NCI-H226 (cell line): Measurements from ENCODE around the gene SLC15A5.

Source experiments
- DNase-seq: peaks from one replicate; pipeline ENCODE4 v3.0.0-alpha.2; 2015

Gene SLC15A5

DNA sequence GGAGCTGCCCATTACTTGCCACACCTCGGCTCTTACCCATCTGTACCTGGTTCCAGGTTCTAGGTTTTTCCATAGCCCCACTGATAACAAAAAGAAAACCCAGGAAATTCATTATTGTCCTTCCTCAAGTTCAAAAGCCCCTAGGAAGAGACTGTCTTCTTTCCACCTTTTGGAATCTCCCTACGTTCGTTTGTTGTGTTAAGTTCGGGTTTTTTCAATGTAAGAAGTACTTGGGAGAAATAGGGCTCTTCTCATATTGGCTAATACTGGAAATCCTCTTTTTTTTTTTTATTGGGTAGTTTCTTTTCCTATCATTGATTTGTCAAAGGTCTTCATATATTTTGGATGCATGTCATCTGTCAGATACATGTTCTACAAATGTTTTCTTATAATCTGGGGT is 17.3 kb downstream of the SLC15A5 start:
- DNase-seq: no peak

DNA sequence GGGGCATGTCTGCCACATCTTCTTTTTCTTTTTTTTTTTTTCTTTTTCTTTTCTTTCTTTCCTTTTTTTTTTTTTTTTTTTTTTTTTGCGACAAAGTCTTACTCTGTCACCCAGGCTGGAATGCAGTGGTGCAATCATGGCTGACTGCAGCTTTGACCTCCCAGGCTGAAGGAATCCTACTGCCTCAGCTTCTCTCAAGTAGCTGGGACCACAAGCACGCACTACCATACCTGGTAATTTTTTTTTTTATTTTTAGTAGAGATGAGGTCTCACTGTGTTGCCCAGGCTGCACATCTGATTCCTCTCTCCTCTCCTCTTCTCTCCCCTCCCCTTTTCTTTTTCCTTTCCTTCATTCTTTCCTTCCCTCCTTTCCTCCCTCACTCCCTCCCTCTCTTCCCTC is 18.5 kb downstream of the SLC15A5 start:
- DNase-seq: no peak

DNA sequence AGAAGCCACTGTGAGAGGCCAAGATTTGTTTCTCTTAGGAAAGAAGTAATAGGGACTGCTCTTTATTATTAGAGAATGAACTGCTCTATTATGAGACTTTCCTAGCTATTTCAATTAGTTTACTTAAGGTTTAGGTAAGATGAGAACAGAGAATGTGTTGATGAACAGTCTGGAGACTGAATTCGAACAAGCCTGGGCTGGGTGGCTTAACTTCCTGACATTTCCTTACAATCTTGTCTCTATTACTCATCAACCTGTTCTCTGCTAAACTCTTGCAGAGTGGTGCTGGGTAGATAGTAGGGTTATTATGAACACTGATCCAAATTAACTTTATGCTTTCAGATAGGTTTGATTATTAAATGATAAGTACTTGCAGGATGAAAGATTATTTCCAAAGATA is 31.2 kb downstream of the SLC15A5 start:
- no peak for DNase-seq

DNA sequence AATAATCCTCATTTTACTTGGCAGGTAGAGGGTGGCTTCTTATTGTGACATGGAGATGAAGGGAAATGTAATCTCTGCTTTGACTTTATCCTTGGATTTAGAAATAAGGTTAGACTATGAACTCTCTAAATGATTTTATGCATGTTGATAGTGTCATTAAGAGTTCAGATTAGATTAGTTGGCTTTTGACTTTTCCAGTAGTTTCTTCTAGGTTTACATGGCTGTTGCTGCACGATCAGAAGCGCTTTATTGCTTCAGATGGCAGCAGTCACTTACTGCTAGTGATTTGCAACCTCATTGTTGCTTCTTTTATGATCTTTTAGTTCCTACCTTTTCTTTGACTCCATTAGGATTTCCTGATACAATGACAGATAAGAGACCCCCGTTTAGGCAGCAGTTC is 32.3 kb downstream of the SLC15A5 start:
- no peak for DNase-seq

DNA sequence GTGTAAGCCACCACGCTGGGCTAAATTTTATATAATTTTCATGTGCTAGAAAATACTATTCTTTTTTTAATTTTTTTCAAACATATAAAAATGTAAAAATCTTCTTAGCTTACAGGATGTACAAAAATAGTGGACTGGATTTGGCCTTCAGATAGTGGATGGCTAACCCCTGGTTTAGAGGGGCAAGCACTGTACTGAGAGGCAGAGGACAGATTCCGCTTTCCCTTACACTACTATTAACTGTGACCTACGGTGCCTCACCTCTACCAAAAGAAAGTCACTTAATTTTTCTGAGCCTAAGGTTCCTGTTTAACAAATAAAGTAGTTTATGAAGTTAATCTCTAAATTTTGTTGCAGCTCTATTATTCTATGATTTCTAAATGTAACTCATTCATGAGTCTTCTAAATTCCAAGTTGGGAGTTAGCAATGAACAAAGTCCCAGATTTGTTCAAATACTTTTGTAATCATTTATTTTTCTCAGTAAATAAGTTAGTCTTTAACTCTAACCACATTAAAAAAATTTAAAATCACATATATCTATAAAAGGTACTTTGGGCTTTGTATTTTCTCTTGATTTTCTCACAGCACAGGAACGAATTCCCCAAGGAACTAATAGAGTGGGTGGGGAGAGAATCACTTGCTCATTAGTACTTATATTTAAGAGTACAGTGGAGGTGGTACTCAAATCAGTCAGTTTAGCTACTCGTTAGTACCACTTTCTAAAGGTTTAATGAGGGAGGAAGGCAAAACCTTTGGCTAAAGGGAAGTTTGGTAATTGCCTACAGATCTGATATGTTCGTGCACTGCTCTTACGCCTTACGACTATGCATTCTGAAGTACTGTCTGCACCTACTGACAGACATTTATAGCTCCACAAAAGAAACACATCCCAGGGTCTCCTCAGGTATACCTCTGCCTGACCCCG is 33.7 kb downstream of the SLC15A5 start:
- no peak for DNase-seq

DNA sequence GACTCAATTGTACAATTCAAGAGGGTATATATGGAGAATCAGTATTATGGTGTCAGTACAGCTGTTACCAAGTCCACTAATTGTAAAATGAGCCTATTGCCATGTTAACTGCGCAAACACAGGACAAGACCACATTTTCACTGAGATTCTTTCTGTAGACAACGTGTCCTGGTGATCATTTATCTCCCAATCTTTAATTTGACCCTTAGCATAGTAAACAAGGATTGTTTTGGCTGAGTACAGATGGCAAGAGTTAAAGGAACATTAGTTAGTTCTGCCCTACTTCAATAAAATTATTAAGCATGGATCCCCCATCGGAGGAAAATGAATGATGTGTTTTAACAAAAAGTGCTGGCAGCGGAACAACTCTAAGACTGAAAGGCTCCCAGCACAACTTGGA is 36.1 kb downstream of the SLC15A5 start:
- no peak for DNase-seq

DNA sequence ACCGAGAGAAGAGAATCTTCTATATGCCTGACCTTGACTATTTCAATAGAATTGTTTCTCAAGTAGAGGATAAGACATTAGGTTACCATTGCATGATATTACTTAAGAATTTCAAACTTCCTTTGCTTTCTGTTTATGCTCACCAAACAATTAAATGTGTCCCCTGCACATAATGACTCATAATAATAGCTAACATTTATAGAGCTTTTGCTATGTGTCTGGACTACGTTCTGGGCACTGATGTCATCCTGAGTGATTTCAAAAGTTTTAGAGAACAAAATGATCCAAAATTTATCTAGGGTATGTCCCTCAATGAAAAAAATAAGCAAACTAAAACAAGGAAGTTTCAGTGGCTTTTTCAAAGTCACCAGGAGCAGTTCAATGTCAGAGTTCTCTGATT is 38.8 kb downstream of the SLC15A5 start:
- DNase-seq: no peak

DNA sequence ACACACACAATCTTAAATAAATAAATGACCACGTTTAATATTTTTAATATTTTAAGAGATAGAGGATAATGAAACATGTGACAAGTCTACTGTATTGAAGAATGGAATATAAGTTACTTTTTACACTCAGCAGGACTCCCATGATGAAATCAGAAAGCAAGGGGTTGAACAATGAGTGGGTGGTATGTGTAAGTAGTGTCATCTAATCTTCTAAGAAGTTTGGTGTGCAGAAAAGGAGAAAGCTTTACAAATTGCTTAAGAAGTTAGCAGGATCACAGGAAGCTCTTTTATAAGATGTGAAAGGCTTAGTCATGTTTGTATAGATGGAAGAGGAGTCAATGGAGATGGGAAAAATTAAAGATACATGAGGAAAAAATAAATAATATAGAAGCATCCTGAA is 47.8 kb downstream of the SLC15A5 start:
- DNase-seq: no peak

DNA sequence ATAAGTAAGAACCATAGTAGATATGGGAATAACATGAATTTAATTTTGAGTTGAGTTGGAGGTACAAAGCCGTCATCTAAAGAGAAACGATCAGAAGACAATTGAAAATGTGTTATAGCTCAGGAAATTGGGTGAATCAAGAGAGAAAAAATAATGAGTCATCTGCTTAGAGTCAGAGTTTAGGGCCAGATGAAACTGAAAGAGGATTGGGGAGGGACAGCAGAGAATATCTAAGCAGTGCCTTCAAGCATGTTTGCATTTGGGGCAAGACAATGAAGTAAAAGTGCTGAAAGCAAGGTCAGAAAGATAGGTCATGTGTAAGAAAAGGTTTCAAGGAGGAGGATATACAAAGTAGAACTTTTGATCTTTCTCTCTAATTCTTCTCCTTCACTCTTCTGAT is 49.4 kb downstream of the SLC15A5 start:
- DNase-seq: no peak

DNA sequence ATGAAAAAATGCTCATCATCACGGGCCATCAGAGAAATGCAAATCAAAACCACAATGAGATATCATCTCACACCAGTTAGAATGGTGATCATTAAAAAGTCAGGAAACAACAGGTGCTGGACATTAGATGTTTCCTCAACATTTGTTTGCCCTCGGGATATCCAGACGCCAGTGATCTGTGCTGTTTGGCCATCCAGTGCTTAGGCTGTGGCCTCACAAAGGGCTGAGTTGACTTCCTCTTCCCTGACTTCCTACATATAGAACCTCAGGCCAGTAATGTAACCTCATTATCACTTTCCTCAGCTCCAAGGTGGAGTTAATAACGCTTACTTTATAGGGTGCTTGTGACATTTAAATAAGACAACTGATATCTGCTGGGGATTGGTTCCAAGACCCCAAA is 51.8 kb downstream of the SLC15A5 start:
- DNase-seq: no peak

DNA sequence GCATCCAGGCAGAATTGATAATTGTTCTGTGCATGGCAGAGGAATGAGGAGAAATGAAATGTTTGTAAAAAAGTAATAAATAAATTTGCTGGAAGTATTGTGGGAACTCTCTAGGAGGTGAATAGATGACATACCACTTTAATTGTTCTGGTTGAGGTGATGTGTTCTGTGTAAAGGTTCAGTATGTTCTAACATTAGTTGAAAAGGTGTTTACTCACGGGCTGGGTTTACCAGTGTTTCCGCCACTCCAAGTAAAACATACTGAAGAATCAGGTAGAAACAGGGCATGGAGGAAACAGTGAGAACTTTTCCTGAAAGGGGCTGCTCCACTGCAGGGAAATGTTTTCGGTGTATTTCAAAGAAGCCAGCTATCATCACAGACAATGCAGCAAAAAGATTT is 53.3 kb downstream of the SLC15A5 start:
- DNase-seq: no peak

DNA sequence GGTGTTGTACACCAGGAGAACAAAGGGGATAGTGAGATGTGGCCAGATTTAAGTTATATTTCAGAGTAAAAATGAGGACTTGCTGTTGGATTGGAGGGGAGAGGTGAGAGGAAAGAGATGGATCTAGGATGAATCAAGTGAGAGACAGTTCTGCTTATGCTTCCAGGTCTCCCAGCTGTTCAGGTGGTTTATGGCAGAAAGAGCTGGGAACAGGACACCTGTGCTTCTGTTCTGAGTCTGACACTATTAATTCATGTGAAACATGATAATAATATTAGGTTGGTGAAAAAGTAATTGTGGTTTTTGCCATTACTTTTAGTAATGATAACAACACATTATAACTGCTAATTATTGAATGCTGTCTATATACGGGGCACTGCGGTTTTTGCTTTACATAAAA is 55.7 kb downstream of the SLC15A5 start:
- no peak for DNase-seq

DNA sequence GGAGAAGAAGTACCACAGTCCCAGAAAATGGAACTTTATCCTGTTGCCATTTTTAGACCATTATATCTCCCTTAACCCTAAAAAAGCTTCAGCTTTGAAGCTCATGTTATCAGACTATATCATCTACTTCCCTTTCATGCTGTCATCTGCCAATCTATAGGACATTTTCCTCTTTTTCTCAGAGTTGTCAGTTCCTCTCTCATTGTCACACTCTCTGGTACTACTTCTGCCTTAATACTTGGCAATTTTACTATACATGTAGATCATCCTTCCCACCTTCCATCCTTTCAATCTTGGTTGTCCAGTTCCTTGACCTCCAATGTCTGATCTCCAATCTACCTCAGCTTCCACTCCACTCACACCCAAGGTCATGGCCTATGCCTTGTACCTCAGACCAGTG is 57.4 kb downstream of the SLC15A5 start:
- DNase-seq: no peak

DNA sequence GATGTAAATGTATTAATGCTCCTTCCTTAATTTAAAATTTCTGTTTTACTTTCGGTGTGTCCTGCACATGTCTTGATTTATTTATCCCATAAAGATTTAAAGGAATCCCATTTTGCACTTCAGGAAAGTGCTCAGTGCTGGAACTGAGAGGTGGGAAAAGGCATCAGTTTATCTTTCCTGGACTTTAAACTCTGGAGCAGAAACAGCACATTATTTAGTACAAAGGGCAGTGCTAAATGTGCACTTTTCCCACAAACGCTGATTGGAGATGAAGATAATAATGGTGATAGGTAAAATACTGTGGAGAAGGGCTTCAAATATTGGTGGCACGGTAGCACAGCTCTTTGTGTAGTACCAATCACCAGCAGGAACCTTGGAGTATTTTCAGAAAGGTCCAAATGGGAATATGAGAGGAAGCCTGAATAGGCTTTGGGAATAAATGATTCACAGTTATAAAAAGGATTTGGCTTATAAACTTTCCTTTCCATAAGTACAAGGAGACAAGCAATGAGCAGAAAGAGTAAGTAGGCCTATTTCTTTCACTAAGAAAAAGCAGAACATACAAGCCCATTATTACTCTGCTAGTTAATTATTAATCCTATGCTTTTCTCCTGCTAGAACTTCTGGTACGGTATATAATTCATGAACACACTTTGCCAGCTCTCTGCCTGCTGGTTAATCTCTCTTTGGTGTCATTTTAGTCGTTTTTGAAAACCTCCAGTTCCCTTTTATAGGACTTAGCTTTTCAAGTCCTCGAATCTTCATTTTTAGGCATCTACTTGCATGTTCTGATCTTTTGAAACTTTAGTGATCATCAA is 58.3 kb downstream of the SLC15A5 start:
- DNase-seq: no peak

DNA sequence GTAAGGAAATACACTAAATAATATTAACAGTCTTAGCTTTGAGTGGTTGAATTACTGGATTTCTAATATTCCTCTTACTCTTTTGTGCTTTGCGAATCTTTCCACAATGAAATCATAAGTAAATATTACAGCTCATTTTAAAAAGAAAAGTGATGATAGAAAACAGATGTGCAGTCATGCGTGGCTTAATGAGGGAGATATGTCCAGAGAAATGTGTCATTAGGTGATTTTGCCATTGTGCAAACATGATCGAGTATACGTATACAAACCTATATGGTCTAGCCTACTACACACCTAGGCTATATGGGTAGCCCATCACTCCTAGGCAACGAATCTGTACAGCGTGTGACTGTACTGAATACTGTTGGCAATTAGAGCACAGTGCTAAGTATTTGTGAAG is 59.3 kb downstream of the SLC15A5 start:
- no peak for DNase-seq

DNA sequence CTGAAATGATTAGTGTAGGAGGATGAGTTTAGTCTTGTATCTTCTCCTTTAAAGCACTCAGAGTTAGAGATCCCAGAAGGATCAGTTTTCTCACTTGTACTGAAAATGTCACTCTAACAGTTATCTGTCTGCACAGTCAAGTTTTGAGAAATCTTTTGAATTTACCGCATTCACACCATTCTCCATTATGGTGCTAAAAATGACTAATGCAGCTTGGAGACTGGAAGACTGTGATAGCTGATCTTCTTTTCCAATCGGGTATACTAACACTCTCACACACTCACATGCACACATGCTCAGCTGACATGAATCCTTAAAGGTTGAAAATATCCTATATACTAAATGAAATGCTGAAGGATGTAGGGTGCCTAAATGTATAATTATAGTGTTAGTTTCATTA is 65.8 kb downstream of the SLC15A5 start:
- no peak for DNase-seq

DNA sequence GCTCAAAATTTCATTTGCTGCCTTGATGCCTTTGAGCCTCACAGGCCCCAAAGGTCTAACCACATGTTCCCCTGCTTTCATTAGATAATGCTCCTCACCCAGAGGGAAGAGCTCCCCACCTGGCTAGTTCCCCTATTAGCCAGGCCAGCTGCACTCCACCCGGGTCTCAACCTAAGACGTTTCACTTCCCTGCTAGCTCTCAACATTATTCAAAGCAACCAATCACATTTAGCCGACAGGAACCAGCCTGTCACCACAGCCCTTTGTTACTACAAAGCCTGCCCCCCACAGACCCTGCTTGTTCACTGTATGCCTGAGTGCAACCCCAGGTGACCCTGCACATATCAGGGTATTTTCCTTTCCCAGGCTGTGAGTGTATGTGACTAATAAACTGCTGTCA is 78.6 kb downstream of the SLC15A5 start:
- no peak for DNase-seq

DNA sequence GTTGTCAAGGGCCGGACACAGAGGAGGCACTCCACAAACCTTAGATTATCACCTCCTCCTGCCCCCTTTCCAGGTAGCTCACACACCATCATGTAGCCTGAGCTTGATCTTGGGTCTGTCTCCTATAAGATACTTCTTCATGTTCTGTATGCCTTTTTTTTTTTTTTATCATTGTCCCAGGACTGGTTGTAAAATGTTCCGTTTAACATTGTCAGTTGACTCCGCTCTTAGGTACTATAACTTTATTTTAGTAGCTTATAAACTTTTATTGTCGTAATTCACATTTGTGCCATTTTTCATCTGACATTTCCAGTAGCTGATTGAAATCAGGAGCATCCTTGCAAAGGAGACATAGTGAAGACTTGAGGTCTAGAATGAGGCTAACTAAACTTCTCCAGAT is 79.9 kb downstream of the SLC15A5 start:
- DNase-seq: no peak

DNA sequence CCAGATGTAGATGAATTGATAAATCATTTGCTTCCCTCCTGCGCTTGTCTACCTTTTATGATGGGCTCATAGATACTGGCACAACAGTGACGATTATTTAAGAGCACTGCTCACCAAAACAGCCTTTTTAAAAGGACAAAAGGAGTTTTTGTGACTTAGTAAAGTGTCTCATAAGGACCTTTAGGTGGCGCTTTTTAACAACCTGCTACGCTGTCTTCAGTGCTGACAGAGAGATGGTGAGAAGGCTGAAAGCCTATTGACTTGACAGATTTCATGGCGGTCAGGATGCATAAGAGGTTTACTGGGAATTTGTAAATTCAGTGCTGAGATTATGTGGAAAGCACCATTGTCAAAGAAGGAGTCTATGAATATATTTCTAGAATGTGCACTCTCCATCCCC is 87.6 kb downstream of the SLC15A5 start:
- DNase-seq: no peak

DNA sequence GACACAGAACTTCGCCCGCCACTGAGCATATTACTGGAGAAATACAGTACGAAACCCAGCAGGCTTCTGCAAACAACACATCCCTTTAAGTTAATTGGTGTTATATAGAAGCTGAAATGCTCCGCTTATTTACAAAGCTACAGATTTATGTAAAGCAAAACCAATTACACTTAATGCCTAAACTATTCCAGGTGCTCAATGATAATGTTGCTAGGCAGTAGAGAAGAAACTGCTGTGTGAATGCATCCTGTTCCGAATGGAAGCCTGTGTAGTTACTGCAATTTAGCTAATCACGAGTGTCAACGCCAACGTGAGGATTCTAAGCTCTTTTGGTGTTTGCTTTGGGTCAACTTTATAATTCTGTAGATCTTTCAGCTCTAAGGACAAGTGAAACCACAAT is 89.8 kb downstream of the SLC15A5 start:
- DNase-seq: no peak

DNA sequence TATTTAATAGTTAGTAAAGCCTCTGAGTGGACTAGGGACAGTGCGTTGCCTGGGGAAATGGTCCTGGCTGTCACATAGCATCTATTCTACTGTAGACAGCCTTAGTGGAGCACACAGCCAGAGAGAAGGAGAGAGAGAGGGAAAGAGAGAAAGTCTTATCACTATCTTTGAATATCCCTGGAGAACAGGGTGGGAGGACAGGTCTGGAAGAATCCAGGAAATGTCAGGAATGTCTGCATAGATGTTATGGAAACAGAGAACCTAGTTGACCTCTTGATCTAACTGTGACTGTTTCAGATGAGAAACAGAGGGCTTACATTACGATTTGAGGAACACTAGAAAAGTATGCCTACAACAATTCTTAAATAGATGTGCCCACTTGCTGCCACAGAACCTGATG is 92.8 kb downstream of the SLC15A5 start:
- no peak for DNase-seq

DNA sequence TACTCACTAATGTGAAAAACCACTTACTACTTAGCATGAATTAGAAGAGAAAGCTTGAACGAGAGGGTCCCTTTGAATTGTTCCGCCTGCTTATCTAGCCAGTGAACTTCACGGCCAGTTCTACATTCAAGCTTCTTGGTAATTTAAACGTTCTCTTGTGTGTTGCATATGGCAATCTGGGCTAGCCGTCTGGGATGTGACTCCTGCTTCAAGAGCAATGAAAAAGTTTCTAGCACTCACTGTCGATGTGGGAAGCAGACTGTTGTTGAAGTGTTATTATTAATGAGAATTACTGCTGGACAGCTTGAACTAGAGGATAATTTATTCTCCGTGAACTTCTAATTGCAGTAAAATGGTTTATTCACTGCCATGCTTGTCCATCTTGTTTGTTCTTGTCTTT is 93.9 kb downstream of the SLC15A5 start:
- DNase-seq: no peak

DNA sequence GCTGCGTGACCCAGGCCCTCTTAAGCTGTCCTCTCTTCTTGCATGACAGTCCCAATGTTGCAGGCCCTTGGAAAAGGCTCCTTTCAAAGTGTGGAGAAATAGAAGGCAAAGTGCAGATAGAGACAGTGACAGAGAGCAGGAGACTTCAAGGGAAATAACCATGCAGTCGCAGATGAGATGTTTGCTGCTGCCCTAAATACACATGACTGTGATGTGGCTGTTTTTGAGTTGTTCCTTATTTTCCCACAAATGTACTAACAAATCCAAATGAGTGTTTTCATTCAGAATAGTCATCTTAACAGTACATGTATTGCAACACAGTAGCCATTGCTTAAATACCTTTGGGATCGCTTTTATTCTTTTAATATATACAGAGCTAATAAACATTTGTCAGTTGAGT is 101.6 kb downstream of the SLC15A5 start:
- no peak for DNase-seq

DNA sequence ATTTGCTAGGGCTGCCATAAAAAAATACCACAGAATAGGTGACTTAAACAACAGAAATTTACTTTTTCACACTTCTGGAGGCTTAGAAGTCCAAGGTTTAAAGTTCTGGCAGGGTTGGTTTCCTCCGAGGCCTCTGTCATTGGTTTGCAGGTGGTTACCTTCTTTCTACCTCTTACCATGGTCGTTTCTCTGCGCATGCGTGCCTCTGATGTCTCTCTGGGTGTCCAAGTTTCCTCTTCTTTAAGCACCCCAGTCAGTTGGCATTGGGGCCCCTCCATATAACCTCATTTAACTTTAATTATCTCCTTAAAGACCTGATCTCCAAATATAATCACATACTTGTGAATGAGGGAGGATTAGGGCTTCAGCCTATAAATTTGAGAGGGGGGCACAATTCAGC is 103.2 kb downstream of the SLC15A5 start:
- no peak for DNase-seq
